Nephron (organoid): Measurements from ENCODE around the gene GPATCH2.
"Not testable (repeated sequence)": the region's sequence is repeated elsewhere in the genome, so short reads cannot be mapped to it uniquely, and the experiment has no call there.

Experiments
- H3K27ac Mint-ChIP-seq, 3 experiments: 2 replicates each; pipeline ENCODE4 v1.8.0; 2020; ENCODE audit warnings: mixed read lengths in 3 of 3, mild to moderate bottlenecking in 2 of 3, moderate library complexity in 1 of 3
- H3K27me3 Mint-ChIP-seq: 2 replicates; pipeline ENCODE4 v1.8.0; 2021; ENCODE audit warnings: low read depth, mild to moderate bottlenecking, moderate library complexity, mixed read lengths
- H3K36me3 Mint-ChIP-seq: 2 replicates; pipeline ENCODE4 v1.8.0; 2020; ENCODE audit warnings: low read depth, mixed read lengths
- H3K4me1 Mint-ChIP-seq: 2 replicates; pipeline ENCODE4 v1.8.0; 2020; ENCODE audit warnings: mixed read lengths
- H3K4me3 Mint-ChIP-seq, 3 experiments: 2 replicates each; pipeline ENCODE4 v1.8.0; 2020; ENCODE audit warnings: mild to moderate bottlenecking in 3 of 3, mixed read lengths in 3 of 3, moderate library complexity in 2 of 3
- H3K9me3 Mint-ChIP-seq: 2 replicates; pipeline ENCODE4 v1.8.0; 2020; ENCODE audit warnings: mixed read lengths
- TF ChIP-seq, protein P1 (sequence below), 3 experiments: fragments of 200-600 bp; sonication (generic); IDR thresholded peaks; one replicate each; pipeline ENCODE4 v1.5.0; 2021; ENCODE audit warnings: antibody characterized with exemption in 3 of 3; ENCODE audit not compliant: unreplicated experiment in 3 of 3

Gene GPATCH2

GRCh38 chr1:217393896-217394295 lies 237.0 kb downstream of the GPATCH2 start:
- H3K9me3 Mint-ChIP-seq, result no peaks in the 10 kb centered on the region
- H3K4me3 Mint-ChIP-seq, result no peak overlapping the region
- H3K27ac Mint-ChIP-seq, result peak overlapping the region in 1 of 3 experiments; percentile 32
- no peaks in the 10 kb centered on the region for H3K36me3 Mint-ChIP-seq
- TF ChIP-seq, protein P1, sequence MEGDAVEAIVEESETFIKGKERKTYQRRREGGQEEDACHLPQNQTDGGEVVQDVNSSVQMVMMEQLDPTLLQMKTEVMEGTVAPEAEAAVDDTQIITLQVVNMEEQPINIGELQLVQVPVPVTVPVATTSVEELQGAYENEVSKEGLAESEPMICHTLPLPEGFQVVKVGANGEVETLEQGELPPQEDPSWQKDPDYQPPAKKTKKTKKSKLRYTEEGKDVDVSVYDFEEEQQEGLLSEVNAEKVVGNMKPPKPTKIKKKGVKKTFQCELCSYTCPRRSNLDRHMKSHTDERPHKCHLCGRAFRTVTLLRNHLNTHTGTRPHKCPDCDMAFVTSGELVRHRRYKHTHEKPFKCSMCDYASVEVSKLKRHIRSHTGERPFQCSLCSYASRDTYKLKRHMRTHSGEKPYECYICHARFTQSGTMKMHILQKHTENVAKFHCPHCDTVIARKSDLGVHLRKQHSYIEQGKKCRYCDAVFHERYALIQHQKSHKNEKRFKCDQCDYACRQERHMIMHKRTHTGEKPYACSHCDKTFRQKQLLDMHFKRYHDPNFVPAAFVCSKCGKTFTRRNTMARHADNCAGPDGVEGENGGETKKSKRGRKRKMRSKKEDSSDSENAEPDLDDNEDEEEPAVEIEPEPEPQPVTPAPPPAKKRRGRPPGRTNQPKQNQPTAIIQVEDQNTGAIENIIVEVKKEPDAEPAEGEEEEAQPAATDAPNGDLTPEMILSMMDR (IDR thresholded peaks at IDR 0.05; ENCODE audit: unreplicated experiment in 3 of 3), result peak; percentile 29 to 38 (median 37)
- H3K27me3 Mint-ChIP-seq, result peaks cover 4% of the 10 kb centered on the region
- H3K4me1 Mint-ChIP-seq, result no peaks in the 10 kb centered on the region

- TF ChIP-seq, protein P1 (IDR thresholded peaks at IDR 0.05; ENCODE audit: unreplicated experiment in 3 of 3), result no peak
- no peaks in the 10 kb centered on the region for H3K36me3 Mint-ChIP-seq
These were observed 238.4 kb downstream of the GPATCH2 start for GRCh38 chr1:217392441-217392840.

GRCh38 chr1:217389895-217390294 lies 241.0 kb downstream of the GPATCH2 start:
- Mint-ChIP-seq H3K27me3 (peaks cover 10% of the 10 kb centered on the region), H3K4me3 (no peak overlapping the region), H3K9me3 (peaks cover under 1% of the 10 kb centered on the region), H3K27ac (no peak overlapping the region), H3K36me3 (no peaks in the 10 kb centered on the region), H3K4me1 (no peaks in the 10 kb centered on the region)
- TF ChIP-seq, protein P1 (IDR thresholded peaks at IDR 0.05; ENCODE audit: unreplicated experiment in 3 of 3), result no peak

More at GRCh38 chr1:217392441-217392840, 238.4 kb downstream of the GPATCH2 start:
- H3K27me3 Mint-ChIP-seq, result peaks cover 4% of the 10 kb centered on the region
- H3K4me1 Mint-ChIP-seq, result no peaks in the 10 kb centered on the region
- H3K27ac Mint-ChIP-seq, result no peak overlapping the region
- no peaks in the 10 kb centered on the region for H3K9me3 Mint-ChIP-seq
- no peak overlapping the region for H3K4me3 Mint-ChIP-seq

- Mint-ChIP-seq H3K4me3 (no peak overlapping the region), H3K27me3 (peaks cover 7% of the 10 kb centered on the region), H3K27ac (peak overlapping the region in 1 of 3 experiments; percentile 17), H3K36me3 (no peaks in the 10 kb centered on the region), H3K4me1 (no peaks in the 10 kb centered on the region), H3K9me3 (peaks cover 8% of the 10 kb centered on the region)
- TF ChIP-seq, protein P1 (IDR thresholded peaks at IDR 0.05; ENCODE audit: unreplicated experiment in 3 of 3), result no peak
These were observed 242.3 kb downstream of the GPATCH2 start for GRCh38 chr1:217388522-217389065.

GRCh38 chr1:217381773-217382172 lies 249.1 kb downstream of the GPATCH2 start:
- not testable (repeated sequence) for H3K4me1 Mint-ChIP-seq, H3K27me3 Mint-ChIP-seq, H3K4me3 Mint-ChIP-seq, H3K27ac Mint-ChIP-seq, H3K36me3 Mint-ChIP-seq
- peaks cover 39% of the 10 kb centered on the region for H3K9me3 Mint-ChIP-seq

DNA sequence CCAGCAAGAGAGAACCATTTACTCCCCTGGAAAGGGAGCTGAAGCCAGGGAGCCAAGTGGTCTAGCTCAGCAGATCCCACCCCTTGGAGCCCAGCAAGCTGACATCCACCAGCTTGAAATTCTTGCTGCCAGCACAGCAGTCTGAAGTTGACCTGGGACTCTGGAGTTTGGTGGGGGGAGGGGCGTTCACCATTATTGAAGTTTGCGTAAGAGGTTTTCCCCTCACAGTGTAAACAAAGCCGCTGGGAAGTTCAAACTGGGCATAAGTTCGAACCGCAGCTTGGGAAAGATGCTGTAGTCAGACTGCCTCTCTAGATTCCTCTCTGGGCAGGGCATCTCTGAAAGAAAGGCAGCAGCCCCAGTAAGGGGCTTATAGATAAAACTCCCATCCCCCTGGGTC lies 251.1 kb downstream of the GPATCH2 start:
- H3K4me3 Mint-ChIP-seq, H3K27ac Mint-ChIP-seq, H3K27me3 Mint-ChIP-seq, H3K4me1 Mint-ChIP-seq, H3K36me3 Mint-ChIP-seq: not testable (repeated sequence)
- peaks cover 45% of the 10 kb centered on the region for H3K9me3 Mint-ChIP-seq

- Mint-ChIP-seq H3K9me3 (peaks cover 42% of the 10 kb centered on the region), H3K4me1 (no peaks in the 10 kb centered on the region), H3K27ac (no peak overlapping the region), H3K4me3 (no peak overlapping the region), H3K36me3 (peaks cover 4% of the 10 kb centered on the region), H3K27me3 (no peaks in the 10 kb centered on the region)
- TF ChIP-seq, protein P1 (IDR thresholded peaks at IDR 0.05; ENCODE audit: unreplicated experiment in 3 of 3), result no peak
These were observed 251.6 kb downstream of the GPATCH2 start for GRCh38 chr1:217379336-217379735.
